ENCODE results near the gene HOXA9.

HOXA9 gene

DNA sequence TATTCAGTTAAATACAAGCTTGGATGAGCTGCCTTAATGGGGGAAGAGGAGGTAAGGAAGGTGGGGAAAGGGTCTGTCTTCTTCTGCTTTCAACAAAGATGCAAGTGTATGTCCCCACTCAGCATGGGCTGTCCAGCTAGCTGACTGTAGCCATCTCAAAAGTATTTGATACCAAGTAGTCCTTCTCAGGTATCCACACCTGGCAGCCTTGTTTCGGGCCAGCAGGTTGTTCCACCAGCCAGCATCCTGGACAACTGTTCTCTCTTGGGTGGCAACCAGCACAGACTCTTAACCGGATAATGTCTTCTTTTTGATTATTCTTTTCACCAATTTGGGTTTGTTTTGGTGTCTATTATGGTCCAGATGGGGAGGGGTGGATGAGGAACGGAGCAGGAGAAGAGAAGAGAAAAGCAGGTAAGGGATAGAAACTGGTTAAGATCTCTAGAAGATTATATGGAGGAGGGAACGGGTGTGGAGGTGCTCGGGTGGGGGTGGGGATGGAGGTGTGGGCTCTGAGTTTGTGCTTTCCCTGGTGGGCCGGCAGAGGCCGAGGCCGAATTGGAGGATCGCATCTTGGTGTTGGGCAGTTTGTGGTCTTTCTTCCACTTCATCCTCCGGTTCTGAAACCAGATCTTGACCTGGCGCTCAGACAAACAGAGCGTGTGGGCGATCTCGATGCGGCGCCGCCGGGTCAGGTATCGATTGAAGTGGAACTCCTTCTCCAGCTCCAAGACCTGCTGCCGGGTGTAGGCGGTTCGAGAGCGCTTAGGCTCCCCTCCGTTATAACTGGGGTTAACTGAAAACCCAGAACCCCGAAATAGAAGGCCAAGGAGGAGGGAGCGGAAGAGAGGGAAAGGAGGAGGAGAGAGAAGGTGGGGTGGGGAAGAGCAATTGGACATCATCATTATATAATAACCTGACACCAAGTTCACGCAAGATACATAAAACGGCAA lies 36.3 kb downstream of the HOXA9 start:
- Histone ChIP-seq H3K4me3 (ENCODE audit: low read depth, low read length) (no peak overlapping the region), H3K27ac (ENCODE audit: extremely low read depth, low read depth, low read length) (peak overlapping the region; percentile 100), H3K4me1 (ENCODE audit: control insufficient read depth, insufficient read depth, low read length) (peaks cover 66% of the 10 kb centered on the region), H3K36me3 (ENCODE audit: control insufficient read depth in 2 of 2, insufficient read depth in 1 of 2, low read length in 2 of 2) (peaks cover 5 to 22% of the 10 kb centered on the region in 2 experiments; a peak in 1 of 3 replicates), H3K9me3 (ENCODE audit: control insufficient read depth, insufficient read depth, low read depth, low read length) (no peaks in the 10 kb centered on the region)
- ChIA-PET CTCF (interaction anchor here (0.8 to 1.6 kb wide), 5 partner anchors 9 to 447 kb away, joined by 3 to 6 read pairs (median 4); partner anchors contain the start of gene HOXA6), POLR2A (interaction anchor here (1.3 to 1.4 kb wide), 2 partner anchors 14 to 15 kb away, joined by 3 to 4 read pairs; no protein-coding TSS in a partner anchor)
- peak; percentile 70 for TF ChIP-seq ZNF600 (tag by site-specific recombination; IDR thresholded peaks at IDR 0.05)
- TF ChIP-seq, protein P1, sequence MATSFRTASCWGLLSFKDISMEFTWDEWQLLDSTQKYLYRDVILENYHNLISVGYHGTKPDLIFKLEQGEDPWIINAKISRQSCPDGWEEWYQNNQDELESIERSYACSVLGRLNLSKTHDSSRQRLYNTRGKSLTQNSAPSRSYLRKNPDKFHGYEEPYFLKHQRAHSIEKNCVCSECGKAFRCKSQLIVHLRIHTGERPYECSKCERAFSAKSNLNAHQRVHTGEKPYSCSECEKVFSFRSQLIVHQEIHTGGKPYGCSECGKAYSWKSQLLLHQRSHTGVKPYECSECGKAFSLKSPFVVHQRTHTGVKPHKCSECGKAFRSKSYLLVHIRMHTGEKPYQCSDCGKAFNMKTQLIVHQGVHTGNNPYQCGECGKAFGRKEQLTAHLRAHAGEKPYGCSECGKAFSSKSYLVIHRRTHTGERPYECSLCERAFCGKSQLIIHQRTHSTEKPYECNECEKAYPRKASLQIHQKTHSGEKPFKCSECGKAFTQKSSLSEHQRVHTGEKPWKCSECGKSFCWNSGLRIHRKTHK (tag by site-specific recombination; IDR thresholded peaks at IDR 0.05): no peak
- TF ChIP-seq, protein P2, sequence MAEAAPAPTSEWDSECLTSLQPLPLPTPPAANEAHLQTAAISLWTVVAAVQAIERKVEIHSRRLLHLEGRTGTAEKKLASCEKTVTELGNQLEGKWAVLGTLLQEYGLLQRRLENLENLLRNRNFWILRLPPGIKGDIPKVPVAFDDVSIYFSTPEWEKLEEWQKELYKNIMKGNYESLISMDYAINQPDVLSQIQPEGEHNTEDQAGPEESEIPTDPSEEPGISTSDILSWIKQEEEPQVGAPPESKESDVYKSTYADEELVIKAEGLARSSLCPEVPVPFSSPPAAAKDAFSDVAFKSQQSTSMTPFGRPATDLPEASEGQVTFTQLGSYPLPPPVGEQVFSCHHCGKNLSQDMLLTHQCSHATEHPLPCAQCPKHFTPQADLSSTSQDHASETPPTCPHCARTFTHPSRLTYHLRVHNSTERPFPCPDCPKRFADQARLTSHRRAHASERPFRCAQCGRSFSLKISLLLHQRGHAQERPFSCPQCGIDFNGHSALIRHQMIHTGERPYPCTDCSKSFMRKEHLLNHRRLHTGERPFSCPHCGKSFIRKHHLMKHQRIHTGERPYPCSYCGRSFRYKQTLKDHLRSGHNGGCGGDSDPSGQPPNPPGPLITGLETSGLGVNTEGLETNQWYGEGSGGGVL (tag by site-specific recombination; IDR thresholded peaks at IDR 0.05): peak; percentile 21; the same call in 1 of the 2 replicates
- TF ChIP-seq ZNF530 (tag by site-specific recombination; IDR thresholded peaks at IDR 0.05; ENCODE audit: low read depth): 0 out of 2 replicates have a peak, but pooled peaks have one; percentile 20
- TF ChIP-seq, protein P3, sequence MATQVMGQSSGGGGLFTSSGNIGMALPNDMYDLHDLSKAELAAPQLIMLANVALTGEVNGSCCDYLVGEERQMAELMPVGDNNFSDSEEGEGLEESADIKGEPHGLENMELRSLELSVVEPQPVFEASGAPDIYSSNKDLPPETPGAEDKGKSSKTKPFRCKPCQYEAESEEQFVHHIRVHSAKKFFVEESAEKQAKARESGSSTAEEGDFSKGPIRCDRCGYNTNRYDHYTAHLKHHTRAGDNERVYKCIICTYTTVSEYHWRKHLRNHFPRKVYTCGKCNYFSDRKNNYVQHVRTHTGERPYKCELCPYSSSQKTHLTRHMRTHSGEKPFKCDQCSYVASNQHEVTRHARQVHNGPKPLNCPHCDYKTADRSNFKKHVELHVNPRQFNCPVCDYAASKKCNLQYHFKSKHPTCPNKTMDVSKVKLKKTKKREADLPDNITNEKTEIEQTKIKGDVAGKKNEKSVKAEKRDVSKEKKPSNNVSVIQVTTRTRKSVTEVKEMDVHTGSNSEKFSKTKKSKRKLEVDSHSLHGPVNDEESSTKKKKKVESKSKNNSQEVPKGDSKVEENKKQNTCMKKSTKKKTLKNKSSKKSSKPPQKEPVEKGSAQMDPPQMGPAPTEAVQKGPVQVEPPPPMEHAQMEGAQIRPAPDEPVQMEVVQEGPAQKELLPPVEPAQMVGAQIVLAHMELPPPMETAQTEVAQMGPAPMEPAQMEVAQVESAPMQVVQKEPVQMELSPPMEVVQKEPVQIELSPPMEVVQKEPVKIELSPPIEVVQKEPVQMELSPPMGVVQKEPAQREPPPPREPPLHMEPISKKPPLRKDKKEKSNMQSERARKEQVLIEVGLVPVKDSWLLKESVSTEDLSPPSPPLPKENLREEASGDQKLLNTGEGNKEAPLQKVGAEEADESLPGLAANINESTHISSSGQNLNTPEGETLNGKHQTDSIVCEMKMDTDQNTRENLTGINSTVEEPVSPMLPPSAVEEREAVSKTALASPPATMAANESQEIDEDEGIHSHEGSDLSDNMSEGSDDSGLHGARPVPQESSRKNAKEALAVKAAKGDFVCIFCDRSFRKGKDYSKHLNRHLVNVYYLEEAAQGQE (tag by site-specific recombination; IDR thresholded peaks at IDR 0.05): peak; percentile 19; the same call in 1 of the 2 replicates
- TF ChIP-seq MZF1 (tag by site-specific recombination; IDR thresholded peaks at IDR 0.05; ENCODE audit: borderline replicate concordance): no peak
- TF ChIP-seq GLI2 (tag by site-specific recombination; IDR thresholded peaks at IDR 0.05; ENCODE audit: borderline replicate concordance, low read depth): no peak
- no peak for TF ChIP-seq SCRT2 (tag by site-specific recombination; IDR thresholded peaks at IDR 0.05)
- no peak for TF ChIP-seq ZNF132 (tag by site-specific recombination; IDR thresholded peaks at IDR 0.05; ENCODE audit: borderline replicate concordance)
- peak; percentile 68; the same call in 1 of the 2 replicates for TF ChIP-seq ZNF366 (tag by site-specific recombination; conservative IDR thresholded peaks at IDR 0.05)
- TF ChIP-seq ZNF501 (tag by site-specific recombination; IDR thresholded peaks at IDR 0.05): no peak
- peak; percentile 75 for TF ChIP-seq EGR2 (tag by site-specific recombination; IDR thresholded peaks at IDR 0.05; ENCODE audit: low read depth)
- peak; percentile 81 for TF ChIP-seq ZFHX2 (tag by site-specific recombination; conservative IDR thresholded peaks at IDR 0.05)
- TF ChIP-seq ZNF510 (tag by site-specific recombination; IDR thresholded peaks at IDR 0.05; ENCODE audit: insufficient replicate concordance): no peak
- no peak for TF ChIP-seq ZBTB21 (tag by site-specific recombination; IDR thresholded peaks at IDR 0.05)
- no peak for TF ChIP-seq ZFP37 (tag by site-specific recombination; IDR thresholded peaks at IDR 0.05)
- no peak for TF ChIP-seq ZNF148 (tag by site-specific recombination; IDR thresholded peaks at IDR 0.05; ENCODE audit: borderline replicate concordance)
- no peak for TF ChIP-seq BCL11A (tag by site-specific recombination; IDR thresholded peaks at IDR 0.05; ENCODE audit: low read depth)
- no peak for TF ChIP-seq ZNF629 (tag by site-specific recombination; IDR thresholded peaks at IDR 0.05)
- TF ChIP-seq, protein P4, sequence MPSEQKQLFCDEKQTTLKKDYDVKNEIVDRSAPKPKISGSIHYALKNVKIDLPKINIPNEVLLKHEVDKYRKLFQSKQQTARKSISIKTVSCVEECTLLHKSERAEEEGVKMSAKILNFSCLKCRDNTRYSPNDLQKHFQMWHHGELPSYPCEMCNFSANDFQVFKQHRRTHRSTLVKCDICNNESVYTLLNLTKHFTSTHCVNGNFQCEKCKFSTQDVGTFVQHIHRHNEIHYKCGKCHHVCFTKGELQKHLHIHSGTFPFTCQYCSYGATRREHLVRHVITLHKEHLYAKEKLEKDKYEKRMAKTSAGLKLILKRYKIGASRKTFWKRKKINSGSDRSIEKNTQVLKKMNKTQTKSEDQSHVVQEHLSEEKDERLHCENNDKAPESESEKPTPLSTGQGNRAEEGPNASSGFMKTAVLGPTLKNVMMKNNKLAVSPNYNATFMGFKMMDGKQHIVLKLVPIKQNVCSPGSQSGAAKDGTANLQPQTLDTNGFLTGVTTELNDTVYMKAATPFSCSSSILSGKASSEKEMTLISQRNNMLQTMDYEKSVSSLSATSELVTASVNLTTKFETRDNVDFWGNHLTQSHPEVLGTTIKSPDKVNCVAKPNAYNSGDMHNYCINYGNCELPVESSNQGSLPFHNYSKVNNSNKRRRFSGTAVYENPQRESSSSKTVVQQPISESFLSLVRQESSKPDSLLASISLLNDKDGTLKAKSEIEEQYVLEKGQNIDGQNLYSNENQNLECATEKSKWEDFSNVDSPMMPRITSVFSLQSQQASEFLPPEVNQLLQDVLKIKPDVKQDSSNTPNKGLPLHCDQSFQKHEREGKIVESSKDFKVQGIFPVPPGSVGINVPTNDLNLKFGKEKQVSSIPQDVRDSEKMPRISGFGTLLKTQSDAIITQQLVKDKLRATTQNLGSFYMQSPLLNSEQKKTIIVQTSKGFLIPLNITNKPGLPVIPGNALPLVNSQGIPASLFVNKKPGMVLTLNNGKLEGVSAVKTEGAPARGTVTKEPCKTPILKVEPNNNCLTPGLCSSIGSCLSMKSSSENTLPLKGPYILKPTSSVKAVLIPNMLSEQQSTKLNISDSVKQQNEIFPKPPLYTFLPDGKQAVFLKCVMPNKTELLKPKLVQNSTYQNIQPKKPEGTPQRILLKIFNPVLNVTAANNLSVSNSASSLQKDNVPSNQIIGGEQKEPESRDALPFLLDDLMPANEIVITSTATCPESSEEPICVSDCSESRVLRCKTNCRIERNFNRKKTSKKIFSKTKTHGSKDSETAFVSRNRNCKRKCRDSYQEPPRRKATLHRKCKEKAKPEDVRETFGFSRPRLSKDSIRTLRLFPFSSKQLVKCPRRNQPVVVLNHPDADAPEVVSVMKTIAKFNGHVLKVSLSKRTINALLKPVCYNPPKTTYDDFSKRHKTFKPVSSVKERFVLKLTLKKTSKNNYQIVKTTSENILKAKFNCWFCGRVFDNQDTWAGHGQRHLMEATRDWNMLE (tag by site-specific recombination; conservative IDR thresholded peaks at IDR 0.05; ENCODE audit: low read depth): no peak
- TF ChIP-seq GLI4 (tag by site-specific recombination; IDR thresholded peaks at IDR 0.05): no peak
